Measurements from ENCODE around the gene GDPGP1.

The GDPGP1 gene

DNA sequence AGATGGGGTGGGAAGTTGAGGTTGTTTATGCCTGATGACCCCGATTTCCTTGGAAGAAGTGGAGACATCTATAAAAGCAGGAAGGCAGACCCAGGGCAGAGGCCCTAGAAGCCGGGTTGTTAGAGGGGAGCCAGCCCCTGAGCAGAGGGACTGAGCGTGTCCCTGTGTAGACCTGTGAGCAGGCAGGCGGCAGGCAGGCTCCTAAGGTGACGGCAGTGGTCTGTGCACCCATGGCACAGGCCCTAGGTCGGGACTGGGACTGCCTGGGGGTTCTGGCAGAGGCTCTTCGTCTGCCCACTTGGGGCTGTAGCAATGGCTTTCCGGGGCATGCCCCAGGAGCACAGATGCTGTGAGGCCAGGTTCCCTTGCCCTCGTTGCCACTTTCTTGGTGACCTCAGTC, 23.0 kb upstream of the GDPGP1 start:
- H3K9me2 ChIP-seq (ENCODE audit: low read depth, low read length), result no peaks in the 10 kb centered on the region
- peaks cover 75% of the 10 kb centered on the region for H3K4me1 ChIP-seq (ENCODE audit: insufficient read depth, low read length, severe bottlenecking)
- H3K9me3 ChIP-seq (ENCODE audit: low read length), result no peaks in the 10 kb centered on the region
- H3K79me2 ChIP-seq (ENCODE audit: insufficient read depth, low read length), result no peaks in the 10 kb centered on the region
- peak overlapping the region; percentile 19; the same call in 1 of the 2 replicates for H3K4me2 ChIP-seq (ENCODE audit: low read length)
- no peaks in the 10 kb centered on the region for H3F3A ChIP-seq (ENCODE audit: insufficient read depth, low read length)
- H3K4me3 ChIP-seq (ENCODE audit: low read depth, low read length, poor library complexity, severe bottlenecking), result no peak overlapping the region
- peaks cover 12% of the 10 kb centered on the region; the same call in 1 of the 2 replicates for H3K36me3 ChIP-seq (ENCODE audit: insufficient read depth, low read length)
- no peaks in the 10 kb centered on the region for H4K20me1 ChIP-seq (ENCODE audit: insufficient read depth, low read length)
- TF ChIP-seq EZH2 (IDR thresholded peaks at IDR 0.05; ENCODE audit: borderline replicate concordance, low read length), result no peak
- TF ChIP-seq, protein P1, sequence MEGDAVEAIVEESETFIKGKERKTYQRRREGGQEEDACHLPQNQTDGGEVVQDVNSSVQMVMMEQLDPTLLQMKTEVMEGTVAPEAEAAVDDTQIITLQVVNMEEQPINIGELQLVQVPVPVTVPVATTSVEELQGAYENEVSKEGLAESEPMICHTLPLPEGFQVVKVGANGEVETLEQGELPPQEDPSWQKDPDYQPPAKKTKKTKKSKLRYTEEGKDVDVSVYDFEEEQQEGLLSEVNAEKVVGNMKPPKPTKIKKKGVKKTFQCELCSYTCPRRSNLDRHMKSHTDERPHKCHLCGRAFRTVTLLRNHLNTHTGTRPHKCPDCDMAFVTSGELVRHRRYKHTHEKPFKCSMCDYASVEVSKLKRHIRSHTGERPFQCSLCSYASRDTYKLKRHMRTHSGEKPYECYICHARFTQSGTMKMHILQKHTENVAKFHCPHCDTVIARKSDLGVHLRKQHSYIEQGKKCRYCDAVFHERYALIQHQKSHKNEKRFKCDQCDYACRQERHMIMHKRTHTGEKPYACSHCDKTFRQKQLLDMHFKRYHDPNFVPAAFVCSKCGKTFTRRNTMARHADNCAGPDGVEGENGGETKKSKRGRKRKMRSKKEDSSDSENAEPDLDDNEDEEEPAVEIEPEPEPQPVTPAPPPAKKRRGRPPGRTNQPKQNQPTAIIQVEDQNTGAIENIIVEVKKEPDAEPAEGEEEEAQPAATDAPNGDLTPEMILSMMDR (IDR thresholded peaks at IDR 0.05; ENCODE audit: low read length), result no peak
- H3K27ac ChIP-seq (ENCODE audit: low read depth, low read length, poor library complexity, severe bottlenecking), result peak overlapping the region; percentile 88
- peak overlapping the region; percentile 25; the same call in 1 of the 2 replicates for H3K9ac ChIP-seq (ENCODE audit: low read length)
- H2AFZ ChIP-seq (ENCODE audit: low read length), result no peak overlapping the region
- no peaks in the 10 kb centered on the region for H3K27me3 ChIP-seq (ENCODE audit: insufficient read depth, low read length)

DNA sequence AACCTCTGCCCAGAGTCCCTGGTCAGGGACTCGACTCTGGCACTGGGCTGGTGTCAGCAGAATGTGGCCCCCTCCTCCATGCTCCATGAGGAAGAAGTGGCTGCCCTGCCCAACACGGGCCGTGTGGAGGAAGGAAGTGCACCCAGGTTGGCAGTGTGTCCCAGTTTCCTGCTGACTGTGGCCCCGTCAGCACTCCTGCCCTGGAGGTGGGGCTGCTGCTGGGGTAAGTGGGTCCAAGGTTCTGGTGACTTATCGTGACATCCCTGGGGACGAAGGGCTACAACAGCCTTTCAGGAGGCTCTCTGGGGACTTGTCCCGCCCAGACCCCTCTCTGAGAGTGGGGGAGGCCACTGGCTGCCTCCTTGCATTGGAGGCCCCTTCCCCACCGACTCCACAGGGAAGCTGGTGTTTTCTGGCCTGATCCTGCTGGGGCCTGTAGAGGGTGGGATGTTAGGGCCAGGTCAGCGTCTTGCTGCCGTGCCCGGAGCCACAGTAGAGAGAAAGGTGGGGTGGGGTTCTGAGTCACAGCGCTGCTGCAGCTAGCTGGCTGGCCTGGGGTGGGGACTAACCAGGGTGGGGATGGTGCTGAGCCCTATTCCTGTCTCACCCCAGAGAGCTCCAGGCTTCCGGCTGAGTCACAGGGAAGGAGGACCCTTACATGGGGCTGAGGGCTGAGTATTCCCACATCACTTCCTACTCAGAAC, 22.4 kb upstream of the GDPGP1 start:
- peak overlapping the region; percentile 25; the same call in 1 of the 2 replicates for H3K9ac ChIP-seq (ENCODE audit: low read length)
- peak overlapping the region; percentile 6 for H3K4me3 ChIP-seq (ENCODE audit: low read depth, low read length, poor library complexity, severe bottlenecking)
- no peaks in the 10 kb centered on the region for H3K9me2 ChIP-seq (ENCODE audit: low read depth, low read length)
- no peaks in the 10 kb centered on the region for H3F3A ChIP-seq (ENCODE audit: insufficient read depth, low read length)
- no peaks in the 10 kb centered on the region for H3K79me2 ChIP-seq (ENCODE audit: insufficient read depth, low read length)
- H4K20me1 ChIP-seq (ENCODE audit: insufficient read depth, low read length), result no peaks in the 10 kb centered on the region
- H3K36me3 ChIP-seq (ENCODE audit: insufficient read depth, low read length), result peaks cover 8% of the 10 kb centered on the region; the same call in 1 of the 2 replicates
- H3K9me3 ChIP-seq (ENCODE audit: low read length), result no peaks in the 10 kb centered on the region
- H2AFZ ChIP-seq (ENCODE audit: low read length), result no peak overlapping the region
- H3K27ac ChIP-seq (ENCODE audit: low read depth, low read length, poor library complexity, severe bottlenecking), result peak overlapping the region; percentile 88
- H3K4me1 ChIP-seq (ENCODE audit: insufficient read depth, low read length, severe bottlenecking), result peaks cover 75% of the 10 kb centered on the region
- no peaks in the 10 kb centered on the region for H3K27me3 ChIP-seq (ENCODE audit: insufficient read depth, low read length)
- no peak for TF ChIP-seq EZH2 (IDR thresholded peaks at IDR 0.05; ENCODE audit: borderline replicate concordance, low read length)
- TF ChIP-seq, protein P1 (IDR thresholded peaks at IDR 0.05; ENCODE audit: low read length), result no peak
- H3K4me2 ChIP-seq (ENCODE audit: low read length), result peak overlapping the region; percentile 19; the same call in 1 of the 2 replicates

DNA sequence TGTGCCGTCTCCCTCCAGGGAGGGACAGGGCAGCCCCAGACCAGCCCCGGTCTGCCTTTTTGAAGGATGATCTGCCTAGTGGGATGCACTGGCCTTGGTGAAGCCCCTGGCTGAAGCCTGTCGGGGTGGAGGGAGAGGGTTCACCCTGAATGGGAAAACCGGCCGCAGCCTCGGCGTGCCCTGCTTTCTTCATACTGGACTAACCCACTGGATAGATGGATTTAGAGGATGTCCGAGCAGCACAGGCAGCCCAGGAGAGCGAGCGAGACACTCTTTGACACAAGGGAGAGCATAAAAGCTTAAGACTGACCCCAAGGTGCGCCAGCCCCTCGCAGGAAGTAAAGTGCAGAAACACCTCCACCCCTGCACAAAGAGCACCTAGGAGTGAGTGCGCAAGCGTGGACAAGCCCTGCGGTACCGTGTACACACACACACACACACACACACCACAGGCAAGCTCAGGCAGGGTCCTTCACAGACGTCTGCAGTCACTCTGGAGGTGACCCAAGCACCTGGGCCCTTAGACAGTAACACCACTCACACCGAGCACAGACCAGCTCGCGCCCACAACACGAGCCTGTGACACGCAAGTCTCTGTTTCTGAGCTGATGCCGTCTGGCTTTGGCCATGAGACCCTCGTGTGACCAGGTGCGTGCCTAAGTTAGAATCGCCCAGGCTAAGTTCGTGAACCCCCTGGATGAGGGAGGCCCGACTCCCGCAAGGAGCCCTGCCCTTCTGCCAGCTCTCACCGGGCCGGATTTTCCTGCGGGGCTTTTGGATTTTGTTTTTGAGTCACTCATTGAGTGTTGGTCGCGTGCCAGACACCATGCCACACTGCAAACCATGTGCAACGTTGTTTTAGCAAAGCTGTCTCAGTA, 21.5 kb upstream of the GDPGP1 start:
- no peaks in the 10 kb centered on the region for H3K9me3 ChIP-seq (ENCODE audit: low read length)
- peak overlapping the region; percentile 6 for H3K4me3 ChIP-seq (ENCODE audit: low read depth, low read length, poor library complexity, severe bottlenecking)
- peak overlapping the region; percentile 25; the same call in 1 of the 2 replicates for H3K9ac ChIP-seq (ENCODE audit: low read length)
- TF ChIP-seq, protein P1 (IDR thresholded peaks at IDR 0.05; ENCODE audit: low read length), result no peak
- TF ChIP-seq EZH2 (IDR thresholded peaks at IDR 0.05; ENCODE audit: borderline replicate concordance, low read length), result no peak
- no peaks in the 10 kb centered on the region for H3F3A ChIP-seq (ENCODE audit: insufficient read depth, low read length)
- H3K4me2 ChIP-seq (ENCODE audit: low read length), result peak overlapping the region; percentile 26; the same call in 1 of the 2 replicates
- H3K27ac ChIP-seq (ENCODE audit: low read depth, low read length, poor library complexity, severe bottlenecking), result peak overlapping the region; percentile 88
- no peak overlapping the region for H2AFZ ChIP-seq (ENCODE audit: low read length)
- peaks cover 77% of the 10 kb centered on the region for H3K4me1 ChIP-seq (ENCODE audit: insufficient read depth, low read length, severe bottlenecking)
- H3K79me2 ChIP-seq (ENCODE audit: insufficient read depth, low read length), result no peaks in the 10 kb centered on the region
- peaks cover 7% of the 10 kb centered on the region for H3K36me3 ChIP-seq (ENCODE audit: insufficient read depth, low read length)
- H3K9me2 ChIP-seq (ENCODE audit: low read depth, low read length), result no peaks in the 10 kb centered on the region
- H3K27me3 ChIP-seq (ENCODE audit: insufficient read depth, low read length), result no peaks in the 10 kb centered on the region
- H4K20me1 ChIP-seq (ENCODE audit: insufficient read depth, low read length), result no peaks in the 10 kb centered on the region

Measured in OCI-LY1 (cell line).